Pancreas (tissue), 10 donors: ENCODE measurements around the gene CABP2. TPM values are rescaled to one million over a fixed set of nuclear protein-coding genes. Genes with fewer than 3 reads are reported as not detected.

Experiments
- ATAC-seq, 4 donors: fragments of 200-7000 bp; cut with Tn5 transposase; one replicate each; pipeline versions ENCODE4 v1.8.0 to v1.9.1; 2020; ENCODE audit warnings: mild to moderate bottlenecking in 4 of 4, moderate library complexity in 4 of 4
- DNase-seq, 6 donors: peaks; one replicate each; pipeline ENCODE4 v3.0.0-alpha.2; 2020
- FAIRE-seq: peaks from 2 replicates; lab custom pipeline; 2012; peaks lifted over from hg19 to GRCh38; lab: Jason Lieb, UNC
- H3K27ac ChIP-seq, 4 donors: fragments of 200-600 bp; sonication (generic); 1 replicate in 3 of 4; 2 replicates in 1 of 4; pipeline versions ENCODE4 v1.5.0 to v1.8.0; 2020
- H3K27me3 ChIP-seq, 4 donors: fragments of 200-600 bp; one replicate each; pipeline ENCODE4 v1.8.0; 2021
- H3K36me3 ChIP-seq, 3 donors: fragments of 200-600 bp; sonication (generic) in 1 of 3; one replicate each; pipeline versions ENCODE4 v1.5.0 to v1.8.0; 2020 to 2021
- H3K4me1 ChIP-seq, 3 donors: fragments of 200-600 bp; one replicate each; pipeline ENCODE4 v1.8.0; 2021
- H3K4me3 ChIP-seq, 4 donors: fragments of 200-600 bp; sonication (generic) in 2 of 4; one replicate each; pipeline versions ENCODE4 v1.5.0 to v1.8.0; 2020 to 2021
- H3K9me3 ChIP-seq, 4 donors: fragments of 200-600 bp; one replicate each; pipeline ENCODE4 v1.8.0; 2021
- WGBS, 2 donors: extraction: QIAGEN DNeasy Blood & Tissue Kit; methylation state at CpG; one replicate each; pipeline ENCODE4 v1.1.7; 2013; 5-methylcytosine and 5-hydroxymethylcytosine counted together
- intact Hi-C, 3 donors: fragments of 100-400 bp; cut with DNase I; formaldehyde crosslinking; loops; one replicate each; pipeline versions ENCODE4 v1.11.1 to v1.14.2; 2022
- polyA plus RNA-seq, 2 donors: library from polyadenylated mRNA; stranded (reverse); fragments of 200-250 nt; gene quantifications; one replicate each; pipeline ENCODE4 v1.2.3, GENCODE V29; 2013
- total RNA-seq, 6 donors: library from RNA; stranded (reverse); fragmentation: NEBNext Ultra II Directional in 4 of 6; extraction: Animal tissue kit (Norgen Biotek cat#: 25700) in 4 of 6; gene quantifications; one replicate each; pipeline versions ENCODE4 v1.2.1 to v1.2.4, GENCODE V29; 2021 to 2023
- TF ChIP-seq, protein P1 (sequence below), 4 donors: fragments of 200-600 bp; sonication (generic) in 3 of 4; IDR thresholded peaks; one replicate each; pipeline versions ENCODE4 v1.5.0 to v1.8.0; 2021; ENCODE audit warnings: antibody characterized with exemption in 4 of 4
- donor health status: healthy with polysubstance abuse.
- donor health status: DM: no; HTN: no; CAD: no; lungs with moderate emphysema.
- donor health status: DM: no; HTN: no; CAD: no.
- donor health status: control.
- donor health status: control.
- donor health status: Bipolar disorder and iron deficiency.
- donor health status: DM: yes; HTN: yes; CAD: no.
- donor health status: DM: no; HTN: no; CAD: no.
- donor health status: DM: no; HTN: no; CAD: no.
- donor health status: DM: yes; HTN: yes; CAD: no.

CABP2 gene
- total and polyA plus RNA-seq, 8 donors, result not detected

DNA sequence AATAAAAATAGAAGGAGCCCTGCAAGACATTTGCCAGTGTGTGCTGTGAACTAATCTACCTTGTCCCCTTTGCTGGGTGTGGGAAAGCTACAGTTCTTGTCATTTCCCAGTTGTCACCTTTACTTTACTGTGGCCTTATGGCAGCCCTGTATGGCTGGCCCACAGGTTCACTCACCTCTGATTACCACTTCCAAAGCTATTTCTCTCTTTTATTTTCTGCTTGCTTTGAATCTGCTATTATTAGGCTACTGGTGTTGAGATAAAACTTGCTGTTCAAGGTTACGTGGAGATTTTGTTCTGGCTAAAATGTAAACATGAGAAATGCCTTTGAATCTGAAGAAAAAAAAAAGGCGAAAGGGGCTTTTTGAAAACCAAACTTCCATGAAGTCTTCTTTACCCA is 9.6 kb upstream of the CABP2 start:
- TF ChIP-seq, protein P1, sequence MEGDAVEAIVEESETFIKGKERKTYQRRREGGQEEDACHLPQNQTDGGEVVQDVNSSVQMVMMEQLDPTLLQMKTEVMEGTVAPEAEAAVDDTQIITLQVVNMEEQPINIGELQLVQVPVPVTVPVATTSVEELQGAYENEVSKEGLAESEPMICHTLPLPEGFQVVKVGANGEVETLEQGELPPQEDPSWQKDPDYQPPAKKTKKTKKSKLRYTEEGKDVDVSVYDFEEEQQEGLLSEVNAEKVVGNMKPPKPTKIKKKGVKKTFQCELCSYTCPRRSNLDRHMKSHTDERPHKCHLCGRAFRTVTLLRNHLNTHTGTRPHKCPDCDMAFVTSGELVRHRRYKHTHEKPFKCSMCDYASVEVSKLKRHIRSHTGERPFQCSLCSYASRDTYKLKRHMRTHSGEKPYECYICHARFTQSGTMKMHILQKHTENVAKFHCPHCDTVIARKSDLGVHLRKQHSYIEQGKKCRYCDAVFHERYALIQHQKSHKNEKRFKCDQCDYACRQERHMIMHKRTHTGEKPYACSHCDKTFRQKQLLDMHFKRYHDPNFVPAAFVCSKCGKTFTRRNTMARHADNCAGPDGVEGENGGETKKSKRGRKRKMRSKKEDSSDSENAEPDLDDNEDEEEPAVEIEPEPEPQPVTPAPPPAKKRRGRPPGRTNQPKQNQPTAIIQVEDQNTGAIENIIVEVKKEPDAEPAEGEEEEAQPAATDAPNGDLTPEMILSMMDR (IDR thresholded peaks at IDR 0.05), result no peak
- no peaks in the 10 kb centered on the region for H3K36me3 ChIP-seq
- peaks cover 0 to 12% (median 8%) of the 10 kb centered on the region in 3 donors for H3K4me1 ChIP-seq
- intact Hi-C loops, result no loop called here
- 29 to 35% methylated on average over 2 of the region's 2 CpGs for WGBS, 2 donors
- DNase-seq (no peak), FAIRE-seq (no peak), ATAC-seq (peak; percentile 39 to 84 (median 56))
- peak overlapping the region; percentile 10 to 64 (median 30) for H3K27ac ChIP-seq
- peaks cover 0 to 5% (median 0%) of the 10 kb centered on the region in 4 donors for H3K9me3 ChIP-seq
- H3K27me3 ChIP-seq, result no peaks in the 10 kb centered on the region
- no peak overlapping the region for H3K4me3 ChIP-seq

DNA sequence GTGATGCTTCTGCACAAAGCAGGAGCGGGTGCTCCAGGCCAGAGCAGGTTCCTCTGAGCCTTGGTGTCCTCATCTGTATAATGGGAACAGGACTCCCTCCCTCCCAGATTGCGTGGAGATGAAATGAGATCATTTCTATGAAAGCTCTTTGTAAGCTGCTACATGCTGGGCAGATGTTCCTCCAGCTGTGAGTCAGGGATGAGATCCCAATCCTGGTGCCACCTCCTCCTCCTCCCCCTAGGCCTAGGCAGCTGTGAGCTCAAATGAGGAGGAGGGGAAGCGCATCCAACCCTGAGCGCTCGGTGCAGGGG is 7.0 kb upstream of the CABP2 start:
- DNase-seq (no peak), ATAC-seq (no peak), FAIRE-seq (no peak)
- intact Hi-C loops, result no loop called here
- H3K9me3 ChIP-seq, result peaks cover 0 to 5% (median 0%) of the 10 kb centered on the region in 4 donors
- no peak overlapping the region for H3K27ac ChIP-seq
- H3K27me3 ChIP-seq, result no peaks in the 10 kb centered on the region
- no peak overlapping the region for H3K4me3 ChIP-seq
- no peaks in the 10 kb centered on the region for H3K36me3 ChIP-seq
- 92 to 97% methylated on average over 5 of the region's 5 CpGs for WGBS, 2 donors
- peaks cover 4 to 11% (median 5%) of the 10 kb centered on the region in 3 donors for H3K4me1 ChIP-seq
- TF ChIP-seq, protein P1 (IDR thresholded peaks at IDR 0.05), result no peak

DNA sequence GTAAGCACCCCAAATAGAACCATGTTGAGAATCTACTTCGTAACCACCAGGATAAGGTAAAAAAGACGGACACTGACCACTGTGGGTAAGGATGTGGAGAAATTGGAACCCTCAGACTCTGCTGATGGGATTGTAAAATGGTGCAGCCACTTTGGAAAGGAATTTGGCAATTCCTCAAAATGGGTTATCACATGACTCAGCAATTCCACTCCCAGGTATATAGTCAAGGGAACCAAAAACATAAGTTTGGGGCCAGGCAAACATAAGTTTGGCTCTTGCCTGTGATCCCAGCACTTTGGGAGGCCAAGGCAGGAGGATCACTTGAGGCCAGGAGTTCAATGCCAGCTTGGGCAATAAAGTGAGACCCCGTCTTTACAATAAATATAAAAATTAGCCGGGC is 5.1 kb upstream of the CABP2 start:
- ATAC-seq (no peak), FAIRE-seq (no peak), DNase-seq (no peak)
- Histone ChIP-seq H3K27me3 (no peaks in the 10 kb centered on the region), H3K9me3 (no peaks in the 10 kb centered on the region), H3K4me1 (peaks cover 1 to 9% (median 5%) of the 10 kb centered on the region in 3 donors), H3K4me3 (no peak overlapping the region), H3K27ac (no peak overlapping the region), H3K36me3 (no peaks in the 10 kb centered on the region)
- intact Hi-C loops, result no loop called here
- TF ChIP-seq, protein P1 (IDR thresholded peaks at IDR 0.05), result no peak
- WGBS, 2 donors, result 93 to 97% methylated on average over 4 of the region's 4 CpGs

DNA sequence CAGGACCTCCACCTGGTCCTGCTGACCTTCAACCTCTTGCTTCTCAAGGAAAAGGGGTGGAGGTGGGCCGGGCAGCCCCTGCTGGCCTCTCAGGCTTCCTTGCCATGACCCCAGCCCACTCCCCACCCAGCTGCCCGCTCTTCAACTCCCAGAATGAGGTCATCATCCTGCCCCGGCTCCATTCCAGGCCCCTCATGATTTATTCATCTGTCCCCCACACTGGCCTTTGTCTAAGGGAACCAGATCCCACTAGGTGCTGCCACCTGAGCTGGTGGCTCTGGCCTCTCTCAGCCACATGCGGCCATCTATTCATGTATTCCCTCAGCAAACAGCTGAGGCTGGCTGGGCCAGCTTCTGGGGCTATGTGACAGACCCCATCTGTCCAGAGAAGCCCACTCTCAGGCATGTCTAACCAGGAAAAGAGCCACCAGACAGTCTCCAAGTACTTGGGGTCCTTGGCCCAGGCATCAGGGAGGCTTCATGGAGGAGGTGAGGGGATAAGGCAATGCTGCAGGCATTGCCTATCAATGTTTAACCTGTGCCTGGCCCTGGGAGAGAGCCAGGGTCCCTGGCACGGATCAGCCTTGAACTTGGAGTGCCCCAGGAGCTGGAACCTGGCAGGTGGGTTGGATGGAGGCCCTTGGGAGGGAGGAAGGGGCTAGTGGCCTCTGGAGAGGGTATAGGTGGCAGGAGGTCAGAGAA is 2.2 kb upstream of the CABP2 start:
- WGBS, 2 donors, result 61 to 70% methylated on average over 5 of the region's 5 CpGs
- intact Hi-C loops, result no loop called here
- ATAC-seq, result peak; percentile 26 to 67 (median 46)

DNA sequence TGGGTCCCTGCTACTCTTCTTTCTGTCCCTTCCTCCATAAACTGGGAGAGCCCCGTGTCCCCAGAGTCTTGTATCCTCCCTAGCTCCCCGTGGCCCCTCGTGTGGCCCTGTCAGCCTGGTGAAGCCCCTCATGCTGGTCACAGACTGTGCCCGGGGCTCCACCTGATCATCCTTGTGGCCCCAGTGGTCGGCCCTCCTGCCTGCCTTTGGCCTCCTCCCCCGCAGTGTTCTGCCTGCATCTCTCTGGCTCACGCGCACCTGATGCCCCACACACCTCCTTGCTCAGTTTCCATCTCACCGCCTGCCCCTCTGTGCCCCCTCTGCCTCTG is 1.2 kb upstream of the CABP2 start:
- no peaks in the 10 kb centered on the region for H3K27me3 ChIP-seq
- intact Hi-C loops, result no loop called here
- DNase-seq (no peak), FAIRE-seq (no peak), ATAC-seq (no peak)
- H3K4me1 ChIP-seq, result peaks cover 0 to 5% (median 3%) of the 10 kb centered on the region in 3 donors
- 89 to 96% methylated on average over 8 to 9 of the region's 9 CpGs for WGBS, 2 donors
- H3K9me3 ChIP-seq, result no peaks in the 10 kb centered on the region
- TF ChIP-seq, protein P1 (IDR thresholded peaks at IDR 0.05), result no peak
- H3K4me3 ChIP-seq, result no peak overlapping the region
- no peaks in the 10 kb centered on the region for H3K36me3 ChIP-seq
- no peak overlapping the region for H3K27ac ChIP-seq

More for the DNA sequence above, 2.2 kb upstream of the CABP2 start:
- FAIRE-seq (no peak), DNase-seq (no peak)
- no peaks in the 10 kb centered on the region for H3K36me3 ChIP-seq
- H3K4me1 ChIP-seq, result peaks cover 0 to 5% (median 3%) of the 10 kb centered on the region in 3 donors
- no peaks in the 10 kb centered on the region for H3K27me3 ChIP-seq
- TF ChIP-seq, protein P1 (IDR thresholded peaks at IDR 0.05), result no peak
- no peak overlapping the region for H3K27ac ChIP-seq
- no peak overlapping the region for H3K4me3 ChIP-seq
- H3K9me3 ChIP-seq, result no peaks in the 10 kb centered on the region
